GM19351 (cell line): Measurements from ENCODE around the gene RDH13.

Experiments
- ATAC-seq: cut with Tn5 transposase; IDR thresholded peaks from one replicate; pipeline ENCODE4 v1.9.1; 2021; ENCODE audit warnings: mild to moderate bottlenecking, moderate library complexity; ENCODE audit not compliant: unreplicated experiment

RDH13 gene

GRCh38 chr19:55092423-55093318 lies 29.7 kb upstream of the RDH13 start:
- no peak for ATAC-seq

GRCh38 chr19:55091955-55092354 lies 29.0 kb upstream of the RDH13 start:
- ATAC-seq: no peak

- no peak for ATAC-seq
Measured at GRCh38 chr19:55091126-55091910, 28.4 kb upstream of the RDH13 start.

- ATAC-seq: no peak
Measured at GRCh38 chr19:55090564-55090963, 27.6 kb upstream of the RDH13 start.

GRCh38 chr19:55089342-55089944 lies 26.5 kb upstream of the RDH13 start:
- ATAC-seq: no peak

- no peak for ATAC-seq
Measured at GRCh38 chr19:55088543-55089341, 25.8 kb upstream of the RDH13 start.

- ATAC-seq: no peak
Measured at GRCh38 chr19:55088021-55088451, 25.1 kb upstream of the RDH13 start.

- no peak for ATAC-seq
Measured at GRCh38 chr19:55087542-55087901, 24.6 kb upstream of the RDH13 start.

GRCh38 chr19:55086730-55087541 lies 24.0 kb upstream of the RDH13 start:
- no peak for ATAC-seq

GRCh38 chr19:55085923-55086715 lies 23.2 kb upstream of the RDH13 start:
- ATAC-seq: no peak

GRCh38 chr19:55084416-55084815 lies 21.5 kb upstream of the RDH13 start:
- no peak for ATAC-seq

GRCh38 chr19:55083004-55083850 lies 20.3 kb upstream of the RDH13 start:
- no peak for ATAC-seq

GRCh38 chr19:55082020-55082851 lies 19.3 kb upstream of the RDH13 start:
- no peak for ATAC-seq

GRCh38 chr19:55081770-55082019 lies 18.7 kb upstream of the RDH13 start:
- ATAC-seq: no peak

GRCh38 chr19:55080968-55081769 lies 18.2 kb upstream of the RDH13 start:
- ATAC-seq: peak; percentile 76

- no peak for ATAC-seq
Measured at GRCh38 chr19:55080121-55080967, 17.4 kb upstream of the RDH13 start.
